Measurements from ENCODE around the gene GINS3. TPM values are rescaled to one million over a fixed set of nuclear protein-coding genes. Genes with fewer than 3 reads are reported as not detected.

The GINS3 gene
- total and polyA plus RNA-seq, 10 of the 15 experiments (the other 5 are each of a cell fraction or from before 2014, with no cell fraction given) = 13.6 to 22.4 (median 15.6) TPM

DNA sequence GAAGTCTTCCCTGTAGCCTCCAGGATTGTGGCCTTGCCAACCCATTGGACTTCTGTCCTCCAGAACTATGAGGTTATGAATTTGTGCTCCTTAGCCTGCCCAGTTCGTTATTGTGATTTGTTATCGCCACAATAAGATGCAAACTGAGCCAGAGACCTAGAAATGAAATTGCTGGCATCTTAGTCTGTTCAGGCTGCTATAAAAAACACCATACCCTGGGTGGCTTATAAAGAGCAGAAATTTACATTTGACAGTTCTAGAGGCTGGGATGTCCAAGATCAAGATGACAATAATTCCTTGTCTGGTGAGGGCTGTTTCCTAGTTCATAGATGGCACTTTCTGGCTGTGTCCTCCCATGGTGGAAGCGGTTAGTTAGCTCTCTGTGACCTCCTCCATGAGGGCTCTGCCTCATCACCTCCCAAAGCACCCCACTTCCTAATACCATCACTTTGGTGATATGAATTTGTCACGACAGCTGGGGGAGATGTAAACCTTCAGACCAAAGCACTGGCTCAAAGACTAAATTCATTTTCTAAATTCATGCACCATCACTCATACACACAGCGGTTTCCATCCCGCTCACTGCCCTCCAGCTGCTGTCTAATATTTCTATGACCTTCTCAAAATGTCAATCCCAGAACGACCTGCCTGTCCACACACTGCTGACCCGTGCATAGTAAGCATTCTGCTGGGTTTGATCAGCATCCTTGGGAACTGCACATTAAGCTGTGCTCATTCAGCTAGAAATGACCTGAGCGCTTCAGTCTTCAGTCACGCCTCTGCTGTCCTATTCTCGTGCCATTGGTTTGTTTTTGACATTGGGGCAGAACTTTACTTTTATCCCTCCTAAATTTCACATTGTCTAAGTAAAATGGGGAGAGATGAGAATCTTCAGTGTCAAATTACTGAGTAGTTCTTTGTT is 36.6 kb downstream of the GINS3 start:
- SMC1A ChIA-PET (ENCODE audit: uncharacterized antibody, unreplicated experiment) = no interaction called here
- ATAC-seq = no peak
- DNase-seq (ENCODE audit: low read depth, low spot score) = no peak
- RAD21 ChIA-PET (ENCODE audit: unreplicated experiment) = interaction anchor here (0.6 kb wide), 1 partner anchor 92 kb away, joined by 3 read pairs; no protein-coding TSS in a partner anchor
- intact Hi-C loops (cut with micrococcal nuclease; ENCODE audit: unreplicated experiment) (no loop called here), in situ Hi-C loops (cut with MboI) (no loop called here)
- no peak for TF ChIP-seq CEBPB (IDR thresholded peaks at IDR 0.05; ENCODE audit: borderline replicate concordance in 1 of 2, low read depth in 2 of 2, low read length in 2 of 2)
- TF ChIP-seq NR2C2 (IDR thresholded peaks at IDR 0.05; ENCODE audit: borderline replicate concordance, control insufficient read depth, insufficient read length, low read depth) = no peak
- TF ChIP-seq ZNF217 (IDR thresholded peaks at IDR 0.05) = no peak
- no peak for TF ChIP-seq GABPA (IDR thresholded peaks at IDR 0.05; ENCODE audit: low read depth)
- no peak for TF ChIP-seq JUNB (IDR thresholded peaks at IDR 0.05)
- TF ChIP-seq, protein P1, sequence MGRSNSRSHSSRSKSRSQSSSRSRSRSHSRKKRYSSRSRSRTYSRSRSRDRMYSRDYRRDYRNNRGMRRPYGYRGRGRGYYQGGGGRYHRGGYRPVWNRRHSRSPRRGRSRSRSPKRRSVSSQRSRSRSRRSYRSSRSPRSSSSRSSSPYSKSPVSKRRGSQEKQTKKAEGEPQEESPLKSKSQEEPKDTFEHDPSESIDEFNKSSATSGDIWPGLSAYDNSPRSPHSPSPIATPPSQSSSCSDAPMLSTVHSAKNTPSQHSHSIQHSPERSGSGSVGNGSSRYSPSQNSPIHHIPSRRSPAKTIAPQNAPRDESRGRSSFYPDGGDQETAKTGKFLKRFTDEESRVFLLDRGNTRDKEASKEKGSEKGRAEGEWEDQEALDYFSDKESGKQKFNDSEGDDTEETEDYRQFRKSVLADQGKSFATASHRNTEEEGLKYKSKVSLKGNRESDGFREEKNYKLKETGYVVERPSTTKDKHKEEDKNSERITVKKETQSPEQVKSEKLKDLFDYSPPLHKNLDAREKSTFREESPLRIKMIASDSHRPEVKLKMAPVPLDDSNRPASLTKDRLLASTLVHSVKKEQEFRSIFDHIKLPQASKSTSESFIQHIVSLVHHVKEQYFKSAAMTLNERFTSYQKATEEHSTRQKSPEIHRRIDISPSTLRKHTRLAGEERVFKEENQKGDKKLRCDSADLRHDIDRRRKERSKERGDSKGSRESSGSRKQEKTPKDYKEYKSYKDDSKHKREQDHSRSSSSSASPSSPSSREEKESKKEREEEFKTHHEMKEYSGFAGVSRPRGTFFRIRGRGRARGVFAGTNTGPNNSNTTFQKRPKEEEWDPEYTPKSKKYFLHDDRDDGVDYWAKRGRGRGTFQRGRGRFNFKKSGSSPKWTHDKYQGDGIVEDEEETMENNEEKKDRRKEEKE (IDR thresholded peaks at IDR 0.05) = no peak
- TF ChIP-seq MEF2B (IDR thresholded peaks at IDR 0.05; ENCODE audit: partially characterized antibody, poor library complexity, severe bottlenecking) = no peak
- TF ChIP-seq NR2F1 (conservative IDR thresholded peaks at IDR 0.05) = no peak
- TF ChIP-seq SUPT20H (IDR thresholded peaks at IDR 0.05; ENCODE audit: borderline replicate concordance, control insufficient read depth, low read depth, low read length) = no peak
- TF ChIP-seq ZBED1 (IDR thresholded peaks at IDR 0.05; ENCODE audit: borderline replicate concordance) = no peak
- TF ChIP-seq EED (IDR thresholded peaks at IDR 0.05; ENCODE audit: low read depth) = no peak
- TF ChIP-seq KLF5 (IDR thresholded peaks at IDR 0.05; ENCODE audit: partially characterized antibody) = no peak
- no peak for TF ChIP-seq ZZZ3 (IDR thresholded peaks at IDR 0.05; ENCODE audit: control insufficient read depth, insufficient read length, low read depth)
- Histone ChIP-seq H2AFZ (ENCODE audit: control insufficient read depth, low read depth, low read length) (no peak overlapping the region), H3K4me2 (ENCODE audit: control insufficient read depth, insufficient read depth) (no peak overlapping the region), H3K27me3 (replicated peaks in 1 of 2; ENCODE audit: control insufficient read depth in 2 of 2, insufficient read depth in 2 of 2, low read length in 1 of 2) (no peaks in the 10 kb centered on the region; a peak in 1 of 4 replicates), H4K20me1 (ENCODE audit: control insufficient read depth, insufficient read depth) (no peaks in the 10 kb centered on the region), H3K4me1 (ENCODE audit: control insufficient read depth, insufficient read depth, low read length) (peaks cover 11% of the 10 kb centered on the region), H3K9me3 (replicated peaks; ENCODE audit: control insufficient read depth, insufficient read depth, low read length) (no peaks in the 10 kb centered on the region), H3K4me3 (no peak overlapping the region), H3K9ac (ENCODE audit: control insufficient read depth, insufficient read depth, low read length) (no peak overlapping the region), H3K36me3 (ENCODE audit: control insufficient read depth in 2 of 2, insufficient read depth in 2 of 2, low read length in 1 of 2) (no peaks in the 10 kb centered on the region), H3K79me2 (ENCODE audit: control insufficient read depth, insufficient read depth, low read length) (no peaks in the 10 kb centered on the region), H3K27ac (ENCODE audit: control insufficient read depth, insufficient read depth) (no peak overlapping the region)
- no peak for FAIRE-seq
- WGBS (ENCODE audit: insufficient coverage, insufficient replicate concordance, low lambda C conversion rate, missing lambda C conversion rate) = 37% methylated on average over 11 of the region's 11 CpGs
- POLR2A ChIA-PET = no interaction called here
- CTCF ChIA-PET = interaction anchor here (1.2 to 1.5 kb wide), 2 partner anchors 26 to 92 kb away, joined by 3 to 6 read pairs; no protein-coding TSS in a partner anchor
- no TSS peak for BruUV-seq (replicated peaks)
